Measurements from ENCODE around the gene SLC25A19. TPM values are rescaled to one million over a fixed set of nuclear protein-coding genes. Genes with fewer than 3 reads are reported as not detected.

SLC25A19 gene
- total RNA-seq, 6 donors from 2014 or later, result 21.9 to 37.0 (median 23.9) TPM

GRCh38 chr17:75265614-75266315, 23.5 kb downstream of the SLC25A19 start:
- TF ChIP-seq CTCF (IDR thresholded peaks at IDR 0.05) (no peak), POLR2AphosphoS5 (IDR thresholded peaks at IDR 0.05) (no peak), EP300 (IDR thresholded peaks at IDR 0.05) (no peak), POLR2A (IDR thresholded peaks at IDR 0.05) (no peak)
- Histone ChIP-seq H3K4me3 (no peak overlapping the region), H3K9me3 (no peaks in the 10 kb centered on the region), H3K4me1 (peaks cover 15 to 41% (median 24%) of the 10 kb centered on the region in 4 donors), H3K36me3 (peaks cover 7 to 43% (median 35%) of the 10 kb centered on the region in 4 donors), H3K27ac (no peak overlapping the region), H3K27me3 (no peaks in the 10 kb centered on the region)
- 73 to 76% methylated on average over 17 of the region's 17 CpGs for WGBS, 2 donors
- ATAC-seq (ENCODE audit: low FRiP score in 2 of 2) (no peak), DNase-seq (peak in 1 of 2 donors; percentile 39)

GRCh38 chr17:75263055-75263454, 26.2 kb downstream of the SLC25A19 start:
- H3K4me3 ChIP-seq, result peak overlapping the region in 1 of 4 donors; percentile 79
- H3K27me3 ChIP-seq, result no peaks in the 10 kb centered on the region
- WGBS, 2 donors, result 91 to 92% methylated on average over 4 of the region's 4 CpGs
- peak overlapping the region in 1 of 4 donors; percentile 96 for H3K27ac ChIP-seq
- peaks cover 7 to 43% (median 35%) of the 10 kb centered on the region in 4 donors for H3K36me3 ChIP-seq
- ATAC-seq (ENCODE audit: low FRiP score in 2 of 2) (no peak), DNase-seq (no peak)
- H3K4me1 ChIP-seq, result peaks cover 27 to 60% (median 37%) of the 10 kb centered on the region in 4 donors
- no peak for TF ChIP-seq EP300 (IDR thresholded peaks at IDR 0.05)
- no peak for TF ChIP-seq CTCF (IDR thresholded peaks at IDR 0.05)
- no peak for TF ChIP-seq POLR2A (IDR thresholded peaks at IDR 0.05)
- no peak for TF ChIP-seq POLR2AphosphoS5 (IDR thresholded peaks at IDR 0.05)
- no peaks in the 10 kb centered on the region for H3K9me3 ChIP-seq

GRCh38 chr17:75262112-75262606, 27.1 kb downstream of the SLC25A19 start:
- peaks cover 7 to 41% (median 33%) of the 10 kb centered on the region in 4 donors for H3K36me3 ChIP-seq
- DNase-seq (peak in 1 of 2 donors; percentile 73), ATAC-seq (ENCODE audit: low FRiP score in 2 of 2) (peak in 1 of 2 donors; percentile 31)
- peak overlapping the region; percentile 95 to 99 (median 97) for H3K27ac ChIP-seq
- H3K27me3 ChIP-seq, result no peaks in the 10 kb centered on the region
- peaks cover 27 to 54% (median 34%) of the 10 kb centered on the region in 4 donors for H3K4me1 ChIP-seq
- H3K9me3 ChIP-seq, result no peaks in the 10 kb centered on the region
- peak overlapping the region; percentile 79 to 97 (median 86) for H3K4me3 ChIP-seq
- WGBS, 2 donors, result 2 to 3% methylated on average over 14 to 22 of the region's 23 CpGs
- TF ChIP-seq POLR2AphosphoS5 (IDR thresholded peaks at IDR 0.05) (no peak), CTCF (IDR thresholded peaks at IDR 0.05) (no peak), EP300 (IDR thresholded peaks at IDR 0.05) (no peak), POLR2A (IDR thresholded peaks at IDR 0.05) (no peak)

- TF ChIP-seq EP300 (IDR thresholded peaks at IDR 0.05) (no peak), POLR2A (IDR thresholded peaks at IDR 0.05) (peak in 3 of 4 donors; percentile 56 to 87 (median 67)), CTCF (IDR thresholded peaks at IDR 0.05) (peak in 3 of 6 experiments; percentile 5 to 26 (median 7)), POLR2AphosphoS5 (IDR thresholded peaks at IDR 0.05) (peak; percentile 60 to 74)
- peaks cover 27 to 50% (median 33%) of the 10 kb centered on the region in 4 donors for H3K4me1 ChIP-seq
Observed at GRCh38 chr17:75261336-75262111, 27.7 kb downstream of the SLC25A19 start, which contains the start of the genes GGA3 and MRPS7. GGA3 (minus strand) TSS chr17:75261606; CDS start chr17:75261587, 19 bp downstream. MRPS7 (plus strand) TSS chr17:75261879; CDS start chr17:75261901, 22 bp downstream.

More at GRCh38 chr17:75261336-75262111, 27.7 kb downstream of the SLC25A19 start, which contains the start of the genes GGA3 and MRPS7:
- no peaks in the 10 kb centered on the region for H3K27me3 ChIP-seq
- DNase-seq, result peak; percentile 95 to 98
- ATAC-seq (ENCODE audit: low FRiP score in 2 of 2), result peak; percentile 99
- peak within 1 kb of the TSS; percentile 95 to 99 (median 97) for H3K27ac ChIP-seq
- peak within 1 kb of the TSS; percentile 79 to 97 (median 92) for H3K4me3 ChIP-seq
- H3K36me3 ChIP-seq, result peaks cover 7 to 35% (median 29%) of the 10 kb centered on the region in 4 donors
- WGBS, 2 donors, result 0% methylated on average over 36 to 48 of the region's 69 CpGs
- H3K9me3 ChIP-seq, result no peaks in the 10 kb centered on the region

Measured in upper lobe of left lung (tissue), 6 donors.